ENCODE data around the gene ZNF496.
"Not testable (repeated sequence)": the region's sequence is repeated elsewhere in the genome, so short reads cannot be mapped to it uniquely, and the experiment has no call there.

Gene ZNF496

DNA sequence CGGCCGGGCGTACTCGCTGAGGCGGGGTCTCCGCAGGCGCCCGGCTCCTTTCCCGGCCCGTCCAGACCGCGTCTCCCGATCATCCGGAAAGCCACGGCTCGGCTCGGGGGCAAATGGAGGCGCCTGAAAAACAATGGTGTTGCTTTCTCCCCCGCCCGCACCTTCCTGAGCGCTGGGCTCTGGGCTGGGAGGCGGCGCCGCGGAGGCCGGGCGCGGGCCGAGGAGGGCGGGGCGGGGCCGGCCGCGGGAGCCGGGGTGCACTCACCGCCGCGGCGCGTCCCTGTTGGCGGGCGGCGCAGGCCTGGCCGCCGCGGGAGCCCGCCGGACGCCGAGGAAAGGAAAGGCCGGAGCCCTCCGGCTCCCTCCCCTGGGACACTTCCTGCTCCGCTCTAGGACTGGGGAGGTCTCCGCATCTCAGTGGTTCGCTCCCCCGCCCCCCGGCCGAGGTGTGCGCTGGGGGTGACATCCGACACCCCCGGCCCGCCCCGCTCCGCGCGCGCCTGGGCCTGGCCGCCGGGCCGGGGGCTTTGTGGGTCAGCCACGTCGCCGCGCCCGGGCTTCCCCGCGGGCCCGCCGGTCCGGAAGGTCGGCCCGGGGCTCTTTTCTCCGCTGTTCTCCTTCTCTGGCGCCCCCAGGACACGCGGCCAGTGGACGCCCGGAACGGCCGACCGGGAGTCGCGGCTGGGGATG, at the start of gene ZNF496:
Gene ZNF496 (minus strand): TSS at position 343 of the 690 bp plus-strand sequence. CDS start 2,289 bp downstream, outside the sequence.
- in situ Hi-C loops (cut with MboI; ENCODE audit: low sequenced_read_pairs): no loop called here

DNA sequence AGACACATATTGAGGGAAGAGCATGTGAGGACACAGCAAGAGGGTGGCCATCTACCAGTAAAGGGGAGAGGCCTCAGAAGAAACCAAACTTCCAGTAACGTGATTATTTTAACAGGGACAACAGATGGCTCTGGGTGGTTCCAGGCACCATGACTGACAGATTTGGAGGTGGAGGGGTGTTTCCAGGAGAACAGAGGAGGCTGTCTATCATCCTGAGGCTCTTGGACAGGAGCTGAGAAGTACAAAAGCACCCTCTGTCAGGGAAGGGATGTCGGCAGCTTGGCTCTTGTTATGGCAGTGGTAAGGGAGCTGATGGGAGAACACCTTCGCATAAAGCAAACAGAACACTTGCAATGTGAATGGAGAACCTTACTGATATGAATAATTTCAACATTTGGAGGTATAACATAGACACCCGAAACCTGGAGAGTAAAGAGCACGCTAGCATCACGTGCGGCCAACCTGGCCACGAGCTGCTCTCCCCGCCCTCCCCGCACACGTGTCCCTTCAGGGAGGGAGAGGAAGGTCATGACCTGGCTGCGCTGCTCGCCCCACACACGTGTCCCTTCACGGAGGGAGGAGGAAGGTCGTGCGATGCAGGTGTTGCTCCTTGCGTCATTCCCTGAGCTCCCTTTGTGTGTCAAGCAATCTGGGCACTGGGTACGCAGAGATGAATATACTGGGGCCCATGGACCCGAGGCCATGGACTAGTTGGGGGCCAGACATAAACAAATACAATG, 46.8 kb upstream of the ZNF496 start:
- in situ Hi-C loops (cut with MboI; ENCODE audit: low sequenced_read_pairs): no loop called here

DNA sequence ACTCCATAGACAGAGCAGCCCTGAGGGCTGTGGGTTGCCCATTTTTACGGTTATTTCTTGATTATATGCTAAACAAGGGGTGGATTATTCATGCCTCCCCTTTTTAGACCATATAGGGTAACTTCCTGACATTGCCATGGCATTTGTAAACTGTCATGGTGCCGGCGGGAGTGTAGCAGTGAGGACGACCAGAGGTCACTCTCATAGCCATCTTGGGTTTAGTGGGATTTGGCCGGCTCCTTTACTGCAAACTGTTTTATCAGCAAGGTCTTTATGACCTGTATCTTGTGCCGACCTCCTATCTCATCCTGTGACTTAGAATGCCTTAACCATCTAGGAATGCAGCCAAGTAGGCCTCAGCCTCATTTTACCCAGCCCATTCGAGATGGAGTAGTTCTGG, 46.0 kb upstream of the ZNF496 start:
- in situ Hi-C loops (cut with MboI; ENCODE audit: low sequenced_read_pairs): not testable (repeated sequence)

DNA sequence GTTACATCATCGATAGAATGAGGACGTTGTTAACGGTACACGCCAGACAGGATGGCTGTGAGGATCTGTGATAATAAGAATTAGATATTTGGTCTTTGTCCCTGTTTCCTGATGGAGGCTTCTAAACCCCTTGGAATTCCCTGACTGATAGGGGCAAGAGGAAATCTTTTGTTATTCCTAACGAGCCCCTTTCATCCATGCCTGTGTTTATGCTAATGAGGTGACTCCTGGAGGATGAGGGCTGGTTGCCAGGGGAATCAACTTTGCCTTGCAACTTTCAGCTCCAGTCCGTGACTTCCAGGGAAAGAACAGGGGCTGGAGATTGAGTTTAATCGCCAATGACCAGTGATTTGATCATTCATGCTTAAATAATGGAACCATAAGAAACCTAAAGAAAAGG, 45.0 kb upstream of the ZNF496 start:
- in situ Hi-C loops (cut with MboI; ENCODE audit: low sequenced_read_pairs): no loop called here

DNA sequence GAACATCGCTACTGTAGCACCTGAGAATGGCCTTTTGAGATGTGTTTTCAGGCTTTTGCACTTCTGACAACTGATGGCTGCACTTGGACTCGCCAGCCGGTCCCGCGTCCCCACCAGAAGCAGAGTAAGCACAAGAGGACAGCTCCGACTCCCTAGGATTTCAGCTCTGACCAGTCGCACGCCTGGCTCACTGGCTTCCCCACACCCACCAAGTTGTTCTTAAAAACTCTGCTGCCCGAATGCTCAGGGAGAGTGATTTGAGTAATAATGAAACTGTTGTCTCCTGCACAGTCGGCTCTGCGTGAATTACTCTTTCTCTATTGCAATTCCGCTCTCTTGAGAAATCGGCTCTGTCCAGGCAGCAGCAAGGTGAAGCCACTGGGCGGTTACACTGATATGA, 44.1 kb upstream of the ZNF496 start:
- in situ Hi-C loops (cut with MboI; ENCODE audit: low sequenced_read_pairs): no loop called here

DNA sequence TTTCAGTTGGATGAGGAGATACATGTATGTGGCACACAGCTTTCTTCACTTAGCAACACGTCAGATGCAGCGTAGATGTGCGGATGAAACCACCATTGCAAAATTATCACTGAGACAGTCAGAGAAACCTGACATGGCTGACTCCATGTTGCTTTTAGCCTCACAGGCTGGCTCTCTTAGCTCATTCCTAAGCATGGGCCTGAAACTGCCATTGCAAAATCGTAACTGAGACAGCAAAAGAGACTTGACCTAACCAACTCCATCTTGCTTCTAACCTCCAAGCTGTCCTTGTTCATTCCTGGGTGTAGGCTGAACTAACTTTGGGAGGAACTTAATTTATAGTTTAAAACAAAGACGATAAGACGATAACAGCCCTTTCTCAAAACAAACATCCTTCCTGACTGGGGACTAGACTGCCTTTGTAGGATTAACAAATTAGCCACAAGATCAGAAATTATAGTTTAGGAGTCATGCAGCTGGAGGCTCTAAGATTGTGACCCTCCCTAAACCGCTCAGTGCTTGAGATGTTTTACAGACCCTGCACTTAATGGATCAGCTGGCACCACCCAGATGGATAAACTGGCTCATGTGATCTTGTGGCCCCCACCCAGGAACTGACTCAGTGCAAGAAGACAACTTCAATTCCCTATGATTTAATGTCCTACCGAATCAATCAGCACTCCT, 43.1 kb upstream of the ZNF496 start:
- in situ Hi-C loops (cut with MboI; ENCODE audit: low sequenced_read_pairs): not testable (repeated sequence)

DNA sequence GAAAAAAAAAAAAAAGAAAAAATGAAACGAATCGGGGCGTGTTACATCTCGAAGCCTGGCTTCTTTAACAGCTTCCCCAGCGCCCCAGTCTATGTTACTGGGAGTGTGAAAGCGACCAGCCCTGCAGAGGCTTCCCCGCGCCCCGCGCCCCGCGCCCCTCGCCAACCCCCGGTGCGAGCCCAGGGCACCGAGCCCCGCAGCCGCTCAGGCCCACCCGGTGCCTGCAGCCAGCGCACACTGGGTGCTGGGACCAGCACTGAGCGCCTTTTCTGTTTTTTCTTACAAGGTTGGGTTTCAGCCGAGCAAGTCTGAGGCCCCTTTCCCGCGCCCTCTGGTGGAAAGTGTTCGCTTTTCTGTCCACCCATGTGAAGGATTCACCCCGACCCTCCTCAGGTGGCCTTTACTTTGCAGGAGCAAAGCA, 42.1 kb upstream of the ZNF496 start:
- in situ Hi-C loops (cut with MboI; ENCODE audit: low sequenced_read_pairs): no loop called here

DNA sequence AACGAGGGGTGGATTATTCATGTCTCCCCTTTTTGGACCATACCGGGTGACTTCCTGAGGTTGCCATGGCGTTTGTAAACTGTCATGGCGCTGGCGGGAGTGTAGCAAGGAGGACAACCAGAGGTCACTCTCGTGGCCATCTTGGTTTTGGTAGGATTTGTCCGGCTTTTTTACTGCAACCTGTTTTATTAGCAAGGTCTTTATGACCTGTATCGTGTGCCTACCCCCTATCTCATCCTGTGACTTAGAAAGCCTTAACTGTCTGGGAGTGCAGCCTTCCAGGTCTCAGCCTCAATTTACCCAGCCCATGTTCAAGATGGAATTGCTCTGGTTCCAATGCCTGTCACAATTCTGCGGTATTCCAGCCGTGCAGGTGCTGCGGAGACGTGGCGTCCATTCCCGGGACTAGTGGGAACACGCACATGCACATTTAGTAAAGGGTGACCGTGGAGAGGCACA, 40.2 kb upstream of the ZNF496 start:
- in situ Hi-C loops (cut with MboI; ENCODE audit: low sequenced_read_pairs): no loop called here

DNA sequence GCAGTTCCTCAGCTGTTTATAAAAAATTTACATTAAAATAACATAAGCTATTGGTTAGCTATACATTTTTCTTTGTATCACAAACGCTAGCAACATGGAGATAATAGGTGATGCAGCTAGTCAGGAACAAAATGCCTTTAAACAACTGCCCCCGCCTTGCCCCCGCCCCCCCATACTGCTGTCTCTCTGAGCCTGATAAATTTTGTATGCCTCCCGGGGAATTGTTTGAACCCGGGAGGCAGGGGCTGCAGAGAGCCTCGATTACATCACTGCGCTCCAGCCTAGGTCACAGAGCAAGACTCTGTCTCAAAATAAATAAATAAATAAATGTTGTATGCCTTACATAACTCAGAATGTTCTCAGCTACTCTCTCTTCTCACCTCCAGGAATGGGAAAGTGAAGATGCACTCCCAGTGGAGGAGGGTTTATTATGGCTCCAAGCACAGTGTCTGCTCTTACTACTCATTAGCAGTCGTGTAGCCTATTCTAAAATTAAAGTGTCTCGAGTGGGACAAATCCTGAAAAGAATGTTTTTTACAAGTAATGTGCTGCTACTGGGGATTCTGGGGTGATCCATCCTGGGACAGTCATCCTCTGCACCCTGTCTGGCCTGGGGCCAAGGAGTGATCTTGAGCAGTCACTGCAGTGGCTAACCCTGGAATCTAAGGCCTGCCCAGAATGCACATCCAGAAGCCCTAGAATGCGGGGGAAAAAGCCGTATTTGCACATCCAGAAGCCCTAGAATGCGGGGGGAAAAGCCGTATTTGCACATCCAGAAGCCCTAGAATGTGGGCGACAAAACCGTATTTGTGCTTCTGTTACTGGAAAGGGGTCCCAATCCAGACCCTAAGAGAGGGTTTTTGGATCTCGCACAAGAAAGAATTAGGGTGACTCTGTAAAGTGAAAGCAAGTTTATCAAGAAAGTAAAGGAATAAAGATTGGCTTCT, 39.4 kb upstream of the ZNF496 start:
- in situ Hi-C loops (cut with MboI; ENCODE audit: low sequenced_read_pairs): no loop called here

DNA sequence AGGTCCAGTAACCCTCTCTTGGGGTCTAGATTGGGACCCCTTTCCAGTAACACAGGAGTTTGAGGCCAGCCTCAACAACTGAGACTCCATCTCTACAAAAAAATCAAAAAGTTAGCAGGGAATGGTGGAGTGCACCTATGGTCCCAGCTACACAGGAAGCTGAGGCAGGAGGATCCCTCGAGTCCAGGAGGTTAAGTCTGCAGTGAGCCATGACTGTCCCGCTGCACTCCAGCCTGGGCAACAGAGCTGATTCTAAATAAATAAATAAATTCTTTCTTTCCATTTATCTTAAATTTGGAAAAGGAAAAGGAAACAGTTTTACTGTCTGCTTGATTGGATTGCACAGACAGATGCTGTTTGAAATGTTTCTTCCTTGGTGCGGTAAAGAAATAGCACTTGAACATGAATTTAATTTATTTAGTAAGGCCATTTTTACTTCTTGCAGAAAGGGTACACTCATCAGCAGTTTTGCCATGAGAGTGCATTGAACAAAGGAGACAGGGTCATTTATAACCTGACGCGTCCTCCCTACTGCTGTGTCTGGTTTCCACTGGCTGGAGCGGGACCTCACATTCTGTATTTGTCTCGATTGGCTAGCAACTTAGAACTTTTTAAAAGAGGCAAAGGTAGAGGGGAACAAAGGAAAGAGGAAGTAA, 37.0 kb upstream of the ZNF496 start:
- in situ Hi-C loops (cut with MboI; ENCODE audit: low sequenced_read_pairs): no loop called here

DNA sequence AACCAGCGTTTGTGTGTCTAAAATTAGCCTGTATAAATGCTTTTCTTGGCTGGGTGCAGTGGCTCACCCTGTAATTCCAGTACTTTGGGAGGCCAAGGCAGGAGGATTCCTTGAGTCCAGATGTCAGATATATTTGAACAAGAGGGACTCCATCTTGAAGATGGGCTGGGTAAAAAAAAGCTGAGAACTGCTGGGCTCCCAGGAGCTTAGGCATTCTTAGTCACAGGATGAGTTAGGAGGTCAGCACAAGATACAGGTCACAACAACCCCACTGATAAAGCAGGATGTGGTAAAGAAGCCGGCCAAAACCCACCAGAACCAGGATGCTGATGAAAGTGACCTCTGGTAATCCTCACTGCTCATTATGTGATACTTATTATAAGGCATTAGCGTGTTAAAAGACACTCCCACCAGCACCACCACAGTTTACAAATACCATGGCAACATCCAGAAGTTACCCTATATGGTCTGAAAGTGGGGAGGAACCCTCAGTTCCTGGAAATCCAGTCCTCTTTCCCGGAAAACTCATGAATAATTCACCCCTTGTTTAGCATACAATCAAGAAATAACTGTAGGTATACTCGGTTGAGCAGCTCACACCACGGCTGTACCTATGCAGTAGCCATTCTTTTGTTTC, 36.2 kb upstream of the ZNF496 start:
- in situ Hi-C loops (cut with MboI; ENCODE audit: low sequenced_read_pairs): no loop called here

DNA sequence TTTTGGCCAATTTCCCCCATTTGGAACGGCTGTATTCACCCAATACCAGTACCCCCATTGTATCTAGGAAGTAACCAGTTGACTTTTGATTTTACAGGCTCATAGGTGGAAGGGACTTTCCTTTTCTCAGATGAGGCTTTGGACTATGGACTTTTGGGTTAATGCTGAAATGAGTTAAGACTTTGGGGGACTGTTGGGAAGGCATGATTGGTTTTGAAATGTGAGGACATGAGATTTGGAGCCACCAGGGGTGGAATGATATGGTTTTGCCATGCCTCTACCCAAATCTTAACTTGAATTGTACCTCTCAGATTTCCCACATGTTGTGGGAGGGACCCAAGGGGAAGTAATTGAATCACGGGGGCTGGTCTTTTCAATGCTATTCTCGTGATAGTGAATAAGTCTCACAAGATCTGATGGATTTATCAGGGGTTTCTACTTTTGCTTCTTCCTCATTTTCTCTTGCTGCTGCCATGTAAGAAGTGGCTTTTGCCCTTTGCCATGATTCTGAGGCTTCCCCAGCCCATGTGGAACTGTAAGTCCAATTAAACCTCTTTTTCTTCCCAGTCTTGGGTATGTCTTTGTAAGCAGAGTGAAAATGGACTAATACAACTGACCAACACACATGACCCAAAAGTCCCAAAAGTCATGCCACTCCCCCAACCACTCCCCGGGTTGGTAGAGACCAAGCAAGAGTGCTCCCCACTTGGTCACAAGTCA, 35.4 kb upstream of the ZNF496 start:
- in situ Hi-C loops (cut with MboI; ENCODE audit: low sequenced_read_pairs): no loop called here

DNA sequence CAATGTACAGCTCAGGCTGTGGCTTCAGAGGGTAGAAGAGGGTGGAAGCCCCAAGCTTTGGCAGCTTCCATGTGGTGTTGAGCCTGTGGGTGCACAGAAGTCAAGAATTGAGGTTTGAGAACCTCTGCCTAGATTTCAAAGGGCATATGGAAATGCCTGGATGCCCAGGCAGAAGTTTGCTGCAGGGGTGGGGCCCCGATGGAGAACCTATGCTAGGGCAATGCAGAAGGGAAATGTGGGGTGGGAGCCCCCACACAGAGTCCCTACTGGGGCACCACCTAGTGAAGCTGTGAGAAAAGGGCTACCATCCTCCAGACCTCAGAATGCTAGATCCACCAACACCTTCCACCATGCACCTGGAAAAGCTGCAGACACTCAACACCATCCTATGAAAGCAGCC, 34.7 kb upstream of the ZNF496 start:
- in situ Hi-C loops (cut with MboI; ENCODE audit: low sequenced_read_pairs): not testable (repeated sequence)

DNA sequence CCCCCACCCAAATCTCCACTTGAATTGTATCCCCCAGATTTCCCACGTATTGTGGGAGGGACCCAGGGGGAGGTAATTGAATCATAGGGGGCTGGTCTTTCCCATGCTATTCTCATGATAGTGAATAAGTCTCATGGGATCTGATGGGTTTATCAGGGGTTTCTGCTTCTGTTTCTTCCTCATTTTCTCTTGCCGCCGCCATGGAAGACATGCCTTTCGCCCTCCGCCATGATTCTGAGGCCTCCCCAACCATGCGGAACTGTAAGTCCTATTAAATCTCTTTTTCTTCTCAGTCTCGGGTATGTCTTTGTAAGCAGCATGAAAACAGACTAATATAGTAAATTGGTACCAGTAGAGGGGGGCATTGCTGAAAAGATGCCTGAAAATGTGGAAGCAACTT, 33.4 kb upstream of the ZNF496 start:
- in situ Hi-C loops (cut with MboI; ENCODE audit: low sequenced_read_pairs): no loop called here

DNA sequence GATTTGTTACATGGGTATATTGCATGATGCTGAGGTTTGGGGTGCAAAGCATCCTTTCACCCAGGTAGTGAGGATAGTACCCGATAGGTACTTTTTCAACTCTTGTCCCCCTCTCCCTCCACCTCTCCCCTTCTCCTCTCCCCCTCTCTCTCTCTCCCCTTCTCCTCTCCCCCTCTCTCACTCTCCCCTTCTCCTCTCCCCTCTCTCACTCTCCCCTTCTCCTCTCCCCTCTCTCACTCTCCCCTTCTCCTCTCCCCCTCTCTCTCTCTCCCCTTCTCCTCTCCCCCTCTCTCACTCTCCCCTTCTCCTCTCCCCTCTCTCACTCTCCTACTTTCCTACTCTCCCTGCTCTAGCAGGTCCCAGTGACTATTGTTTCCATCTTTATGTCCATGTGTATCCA, 31.3 kb upstream of the ZNF496 start:
- in situ Hi-C loops (cut with MboI; ENCODE audit: low sequenced_read_pairs): not testable (repeated sequence)

DNA sequence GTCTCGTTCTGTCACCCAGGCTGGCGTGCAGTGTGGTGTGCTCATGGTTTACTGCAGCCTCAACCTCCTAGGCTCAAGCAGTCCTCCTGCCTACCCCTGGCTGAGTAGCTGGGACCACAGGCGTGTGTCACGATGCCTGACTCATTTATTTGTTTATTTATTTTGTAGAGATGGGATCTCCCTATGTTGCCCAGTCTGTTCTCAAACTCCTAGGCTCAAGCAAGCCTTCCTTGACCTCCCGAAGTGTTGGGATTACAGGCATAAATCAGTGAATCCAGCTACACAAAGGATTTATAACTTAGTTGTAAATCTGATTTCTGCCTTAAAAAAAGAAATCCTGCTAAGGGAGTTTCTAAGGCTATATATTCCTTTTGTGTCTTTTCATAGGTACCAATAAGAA, 30.5 kb upstream of the ZNF496 start:
- in situ Hi-C loops (cut with MboI; ENCODE audit: low sequenced_read_pairs): no loop called here

DNA sequence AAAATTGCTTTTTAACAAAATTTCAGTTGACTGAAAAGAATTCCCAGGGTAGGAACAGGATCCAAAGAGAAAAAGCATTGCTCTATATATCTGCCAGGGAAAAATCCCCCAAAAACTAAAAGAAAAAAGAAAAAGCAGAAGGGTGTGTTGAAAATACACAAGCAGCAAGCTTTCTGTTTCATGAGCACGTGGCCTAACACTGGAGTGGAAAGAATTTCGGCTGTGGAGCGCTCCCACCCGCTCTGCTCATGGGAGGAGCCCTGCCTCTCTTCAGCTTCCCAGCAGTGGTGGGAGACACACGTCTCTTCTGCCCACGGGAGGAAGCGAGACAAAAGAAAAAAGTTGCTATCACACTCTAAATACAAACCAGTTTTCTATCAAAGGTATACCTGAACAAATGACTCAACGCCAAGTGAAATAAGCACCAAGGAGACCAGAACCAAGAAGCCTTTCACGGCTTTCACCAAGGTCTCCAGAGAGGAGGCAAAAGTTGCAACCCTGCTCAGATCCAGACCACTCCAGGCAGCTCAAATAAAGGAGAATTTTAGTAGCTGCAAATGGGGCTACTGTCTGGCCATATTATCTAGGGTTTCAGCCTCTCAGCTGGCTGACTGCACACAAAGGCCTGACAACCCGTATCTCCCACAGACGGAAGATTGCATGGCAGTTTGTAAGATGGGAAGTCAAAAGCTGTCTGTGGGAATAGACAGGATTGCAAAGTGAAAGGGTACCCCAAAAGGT, 29.5 kb upstream of the ZNF496 start:
- in situ Hi-C loops (cut with MboI; ENCODE audit: low sequenced_read_pairs): no loop called here

DNA sequence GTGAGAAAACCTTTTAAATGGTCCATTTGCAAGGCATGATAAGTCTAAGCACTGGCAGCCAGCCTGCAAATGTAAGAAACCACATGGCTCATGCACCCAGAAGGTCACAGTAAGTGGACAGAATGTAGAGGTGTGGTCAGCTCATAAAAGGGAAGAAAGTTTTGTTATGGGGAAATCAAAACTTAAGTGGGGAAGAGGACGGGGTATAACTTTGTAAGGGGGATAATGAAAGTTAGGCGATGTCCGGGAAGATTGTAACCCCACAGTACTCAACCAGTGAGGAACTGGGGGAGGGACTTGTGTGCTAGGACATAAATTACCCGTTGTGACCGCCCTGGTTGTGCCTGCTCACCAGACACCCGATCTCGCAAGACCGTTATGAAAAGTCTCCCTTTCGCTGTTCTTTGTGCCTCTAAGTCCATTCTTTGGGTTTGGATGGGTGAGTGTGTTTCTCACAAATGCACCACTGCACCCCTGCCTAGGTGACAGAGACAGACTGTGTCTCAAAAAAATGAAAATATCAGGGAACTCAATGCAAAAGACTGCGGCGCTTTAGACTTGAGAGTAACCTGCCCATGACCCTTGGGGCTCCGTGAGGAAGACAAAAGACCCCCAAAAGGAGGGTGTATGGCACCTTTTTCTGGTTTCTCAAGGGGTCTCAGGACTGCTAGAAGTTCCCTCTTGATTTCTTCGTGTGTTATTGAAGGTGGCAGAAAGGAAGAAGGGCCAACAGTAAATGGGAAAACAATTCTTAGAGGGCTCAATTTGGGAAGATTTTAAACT, 28.6 kb upstream of the ZNF496 start:
- in situ Hi-C loops (cut with MboI; ENCODE audit: low sequenced_read_pairs): no loop called here

Measured in HL-60/S4 treated with retinoic acid at 250 ng/mL for 4 days and 3 days (cell line).